Ureter (tissue), 1 donor: ENCODE measurements around the gene PPP1R2C. TPM values are rescaled to one million over a fixed set of nuclear protein-coding genes. Genes with fewer than 3 reads are reported as not detected.

ENCODE experiments used
- DNase-seq: peaks from one replicate; pipeline ENCODE4 v3.0.0-alpha.2; 2020; ENCODE audit warnings: low spot score
- total RNA-seq: library from RNA; stranded (reverse); gene quantifications from one replicate; pipeline ENCODE4 v1.2.4, GENCODE V29; 2023
- donor health status: DM: yes; HTN: yes; CAD: no.

The PPP1R2C gene
- not detected for total RNA-seq

DNA sequence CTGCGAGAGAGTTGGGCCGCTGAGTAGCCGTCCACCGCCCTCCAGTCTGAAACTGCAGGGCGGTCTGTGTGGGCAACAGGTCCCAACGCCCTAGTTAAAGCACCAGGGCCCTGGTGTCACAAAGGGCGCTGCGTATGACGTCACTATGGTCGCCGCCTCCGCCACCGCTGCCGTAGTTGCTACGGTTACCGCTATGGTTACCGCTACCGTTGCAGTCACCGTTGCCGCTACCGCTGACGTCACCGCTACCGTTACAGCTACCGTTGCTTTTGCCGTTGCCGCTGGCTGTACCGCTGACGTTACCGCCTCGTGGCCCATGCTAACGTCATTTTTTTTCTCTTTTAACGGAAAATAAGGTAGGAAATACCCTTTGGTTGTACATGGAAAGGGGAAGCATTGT is at the start of gene PPP1R2C:
TSS of gene PPP1R2C (minus strand) at position 68 of the 400 bp plus-strand sequence. CDS start 84 bp downstream, outside the sequence.
- no peak for DNase-seq

DNA sequence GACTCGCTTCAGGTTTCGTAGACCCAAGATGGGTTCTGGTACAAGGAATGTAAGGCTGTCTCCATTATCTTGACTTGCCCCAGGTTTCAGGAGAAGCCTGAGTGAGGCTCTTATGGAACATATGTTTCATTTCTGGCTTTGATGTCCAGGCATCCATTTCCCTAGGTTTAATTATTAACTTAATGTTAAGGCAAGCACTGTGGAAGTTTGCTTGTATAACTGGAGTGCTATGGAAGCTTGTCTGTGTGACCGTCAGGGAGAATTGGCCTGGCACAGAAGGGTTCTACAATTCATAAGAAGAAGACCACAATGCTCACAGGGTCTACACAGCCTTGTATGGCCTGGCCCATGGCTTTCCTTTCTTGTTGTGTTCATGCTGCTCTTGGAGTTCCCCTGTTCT is 47.2 kb upstream of the PPP1R2C start:
- no peak for DNase-seq

GRCh38 chrX:42824541-42824940 is 46.6 kb upstream of the PPP1R2C start:
- DNase-seq = no peak

DNA sequence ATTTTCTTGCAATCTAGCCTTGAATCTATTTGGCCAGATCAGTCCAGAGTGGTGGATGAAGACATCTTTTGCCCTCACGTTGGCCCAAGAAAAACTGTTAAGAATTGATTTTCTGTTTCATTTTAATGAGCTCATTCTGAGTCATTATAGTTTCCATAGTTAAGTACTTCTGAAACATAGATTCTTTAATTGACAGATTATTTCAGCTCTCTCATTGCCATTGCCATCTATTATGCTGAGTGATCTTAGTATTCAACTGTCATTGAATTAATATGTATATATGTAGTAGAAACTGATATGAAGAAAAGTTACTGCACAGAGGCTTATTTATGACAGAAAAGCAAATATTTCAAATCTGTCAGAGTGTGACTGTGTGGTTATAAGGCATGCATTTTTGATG is 45.5 kb upstream of the PPP1R2C start:
- DNase-seq = no peak

GRCh38 chrX:42821803-42822443 is 44.0 kb upstream of the PPP1R2C start:
- DNase-seq = no peak

- no peak for DNase-seq
These were observed 40.4 kb upstream of the PPP1R2C start for GRCh38 chrX:42818151-42818921.

DNA sequence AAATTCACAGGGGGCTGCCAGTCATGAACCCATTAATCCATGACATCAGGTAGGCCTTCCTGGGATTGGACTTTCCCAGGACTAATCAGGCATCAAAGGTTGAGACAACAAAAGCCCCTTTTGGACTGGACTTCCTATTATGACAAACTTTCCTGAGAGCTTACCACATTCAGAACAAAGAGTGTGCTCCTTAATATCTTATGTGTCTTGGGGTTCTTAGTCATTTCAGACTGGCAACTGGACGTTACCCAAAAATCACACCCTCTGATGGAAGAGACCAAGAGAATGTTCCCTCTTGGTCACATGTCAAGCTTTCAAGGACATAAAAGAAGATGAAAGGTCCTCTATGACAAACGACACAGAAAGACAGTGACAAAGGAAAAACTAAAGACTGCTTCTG is 31.6 kb upstream of the PPP1R2C start:
- no peak for DNase-seq

DNA sequence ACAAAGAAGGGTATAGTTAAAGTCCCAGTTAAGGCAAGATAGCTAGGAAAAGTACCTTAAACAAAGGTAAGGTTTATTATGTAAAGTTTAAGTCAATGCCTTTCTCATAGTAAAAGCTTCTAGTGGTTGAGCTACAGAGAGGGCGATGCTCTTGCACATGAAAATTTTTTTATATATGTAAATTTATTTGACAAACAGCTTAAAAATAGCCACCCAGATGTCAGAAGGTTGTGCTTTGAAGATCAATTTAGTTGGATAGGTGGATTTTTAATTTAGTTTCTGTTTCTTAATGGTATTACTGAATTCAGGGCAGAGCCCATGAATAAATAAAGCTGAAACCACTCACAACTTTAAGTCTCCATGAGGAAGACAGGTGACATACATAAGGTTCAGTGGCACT is 29.4 kb upstream of the PPP1R2C start:
- no peak for DNase-seq

GRCh38 chrX:42804524-42804923 is 26.6 kb upstream of the PPP1R2C start:
- DNase-seq = no peak

DNA sequence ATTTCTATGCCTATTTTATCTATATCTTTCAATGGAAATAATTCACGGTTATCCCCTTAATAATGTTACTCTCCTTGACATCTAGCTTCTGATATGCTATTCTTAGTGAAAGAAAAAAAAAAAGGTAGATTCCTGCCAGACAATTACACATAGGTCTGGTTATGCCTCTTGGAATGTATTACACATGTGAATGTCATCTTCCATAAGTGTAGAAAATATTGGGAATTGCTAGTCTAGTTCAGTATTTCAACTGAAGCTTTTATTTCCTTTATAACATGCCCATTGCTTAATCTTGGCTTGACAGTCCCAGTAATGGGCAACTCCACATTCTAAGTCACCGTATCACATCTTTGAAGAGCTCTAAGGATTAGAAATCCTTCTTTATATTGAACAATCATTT is 25.4 kb upstream of the PPP1R2C start:
- no peak for DNase-seq

- DNase-seq = no peak
These were observed 19.8 kb upstream of the PPP1R2C start for GRCh38 chrX:42797651-42798269.

GRCh38 chrX:42783451-42783850 is 5.5 kb upstream of the PPP1R2C start:
- DNase-seq = no peak

GRCh38 chrX:42776195-42776594 is 1.8 kb downstream of the PPP1R2C start:
- DNase-seq = no peak

DNA sequence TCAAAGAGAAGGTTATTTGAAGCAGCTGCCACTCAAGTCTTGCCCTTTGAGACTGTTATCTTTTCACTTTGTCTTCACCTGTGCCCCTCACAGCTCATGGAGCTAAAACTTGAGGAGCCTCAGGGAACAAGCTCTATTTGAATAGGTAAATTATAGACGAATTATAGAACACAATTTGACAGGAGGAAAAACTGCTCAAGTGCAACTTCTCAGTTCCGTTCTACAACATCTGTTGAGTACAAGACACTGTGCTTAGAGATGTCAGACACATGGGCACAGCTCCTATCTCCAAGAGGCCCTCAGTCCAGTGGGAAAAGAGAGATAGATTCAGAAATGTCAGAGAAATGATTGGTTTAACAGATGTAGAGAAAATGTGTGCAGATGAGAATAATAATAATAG is 5.1 kb downstream of the PPP1R2C start:
- DNase-seq = no peak

GRCh38 chrX:42771506-42772335 is 6.2 kb downstream of the PPP1R2C start:
- DNase-seq = no peak

- no peak for DNase-seq
These were observed 7.4 kb downstream of the PPP1R2C start for GRCh38 chrX:42770566-42770965.

DNA sequence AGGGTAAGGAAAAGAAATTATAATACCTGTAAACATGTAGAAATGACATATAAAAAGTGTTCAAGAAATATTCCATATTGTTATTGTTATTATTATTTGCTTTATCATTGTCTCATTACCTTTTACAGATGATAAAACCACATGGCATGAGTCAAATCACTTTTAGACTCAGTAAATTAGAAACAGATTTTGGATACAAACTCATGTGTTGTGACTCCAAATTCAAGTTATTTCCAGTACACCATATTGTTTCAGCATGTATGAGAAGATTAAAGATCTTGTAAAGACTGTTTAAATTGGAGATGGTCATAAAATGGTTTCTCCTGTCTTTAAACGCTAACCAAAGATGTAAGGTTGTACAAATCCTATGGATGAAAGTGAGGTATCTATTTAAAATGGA is 18.1 kb downstream of the PPP1R2C start:
- no peak for DNase-seq

DNA sequence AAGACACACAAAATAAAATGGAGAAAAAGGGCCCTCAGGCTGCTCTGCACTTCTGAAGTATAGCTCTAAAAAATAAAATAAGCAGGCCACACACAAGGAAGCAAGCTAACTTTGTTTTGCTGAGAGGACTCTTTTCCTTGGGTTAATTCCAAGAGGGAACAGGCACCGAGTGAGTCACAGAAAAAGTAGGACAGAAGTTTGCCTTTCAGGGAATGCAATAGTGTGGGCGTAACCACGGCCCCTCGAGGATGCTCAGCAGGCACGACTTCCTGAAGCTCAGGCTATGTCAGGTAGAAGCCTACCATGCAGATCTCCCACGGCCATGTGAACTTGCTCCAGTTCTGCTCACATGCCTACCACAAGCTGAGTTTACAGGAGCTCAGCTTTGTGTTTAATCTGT is 22.1 kb downstream of the PPP1R2C start:
- peak; percentile 50 for DNase-seq

GRCh38 chrX:42754603-42755002 is 23.4 kb downstream of the PPP1R2C start:
- DNase-seq = no peak

GRCh38 chrX:42754115-42754514 is 23.8 kb downstream of the PPP1R2C start:
- DNase-seq = no peak

- no peak for DNase-seq
These were observed 25.2 kb downstream of the PPP1R2C start for GRCh38 chrX:42752730-42753129.

DNA sequence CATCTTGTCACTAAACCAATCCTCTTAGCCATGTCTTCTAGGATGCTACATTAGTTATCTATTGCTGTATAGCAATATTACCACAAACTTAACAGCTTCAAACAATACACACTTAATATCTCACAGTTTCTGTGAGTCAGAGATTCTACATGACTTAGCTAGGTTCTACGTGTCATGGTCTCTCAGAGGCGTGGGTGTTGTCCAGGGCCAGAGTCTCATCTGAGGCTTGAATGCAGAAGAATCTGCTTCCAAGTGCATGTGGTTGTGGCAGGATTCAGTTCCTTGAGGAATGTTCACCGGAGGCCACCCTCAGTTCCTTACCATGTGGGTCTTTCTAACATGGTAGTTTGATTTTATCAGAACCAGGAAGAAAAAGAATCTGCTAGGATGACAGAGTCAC is 26.4 kb downstream of the PPP1R2C start:
- no peak for DNase-seq
